H9 (cell line): ENCODE measurements around the gene SELENOS. TPM values are rescaled to one million over a fixed set of nuclear protein-coding genes. Genes with fewer than 3 reads are reported as not detected.

ENCODE experiments used
- DNase-seq: peaks from one replicate; pipeline ENCODE4 v3.0.0-alpha.2; 2017
- H2AFZ ChIP-seq: one replicate; pipeline ENCODE4 v1.6.1; 2013; ENCODE audit warnings: mild to moderate bottlenecking, low read length, control low read depth, moderate library complexity
- H2AK5ac ChIP-seq: 2 replicates; pipeline ENCODE4 v1.6.1; 2013; ENCODE audit warnings: low read length, control low read depth, mixed read lengths; ENCODE audit not compliant: insufficient read length
- H2BK120ac ChIP-seq: one replicate; pipeline ENCODE4 v1.6.1; 2013; ENCODE audit warnings: low read depth, mild to moderate bottlenecking, low read length, control low read depth, inconsistent platforms; ENCODE audit not compliant: poor library complexity, severe bottlenecking
- H2BK12ac ChIP-seq: 2 replicates; pipeline ENCODE4 v1.6.1; 2013; ENCODE audit warnings: low read length, control low read depth, mixed read lengths, low read depth; ENCODE audit not compliant: insufficient read length
- H2BK15ac ChIP-seq: 2 replicates; pipeline ENCODE4 v1.6.1; 2013; ENCODE audit warnings: low read depth, low read length, control low read depth
- H2BK20ac ChIP-seq: one replicate; pipeline ENCODE4 v1.6.1; 2013; ENCODE audit warnings: low read depth, mild to moderate bottlenecking, low read length, control low read depth, inconsistent platforms; ENCODE audit not compliant: poor library complexity, severe bottlenecking
- H2BK5ac ChIP-seq: 2 replicates; pipeline ENCODE4 v1.6.1; 2013; ENCODE audit warnings: low read length, control low read depth, mixed read lengths; ENCODE audit not compliant: insufficient read length
- H3K14ac ChIP-seq: 2 replicates; pipeline ENCODE4 v1.6.1; 2013; ENCODE audit warnings: low read length, control low read depth; ENCODE audit not compliant: insufficient read depth
- H3K18ac ChIP-seq: 2 replicates; pipeline ENCODE4 v1.6.1; 2013; ENCODE audit warnings: low read depth, mild to moderate bottlenecking, mixed read lengths, low read length, control low read depth; ENCODE audit not compliant: insufficient read length
- H3K23ac ChIP-seq: 2 replicates; pipeline ENCODE4 v1.6.1; 2013; ENCODE audit warnings: low read length, control low read depth, mixed read lengths, low read depth; ENCODE audit not compliant: insufficient read length
- H3K23me2 ChIP-seq: 2 replicates; pipeline ENCODE4 v1.6.1; 2013; ENCODE audit warnings: low read depth, mild to moderate bottlenecking, mixed read lengths, low read length, control low read depth; ENCODE audit not compliant: insufficient read length, poor library complexity, severe bottlenecking
- H3K27ac ChIP-seq: 2 replicates; pipeline ENCODE4 v1.5.1; 2013; ENCODE audit warnings: low read length, control low read depth, mixed read lengths, low read depth; ENCODE audit not compliant: insufficient read length
- H3K27me3 ChIP-seq: 2 replicates; pipeline ENCODE4 v1.6.1; 2013; ENCODE audit warnings: low read length, control low read depth, inconsistent platforms; ENCODE audit not compliant: insufficient read depth
- H3K4ac ChIP-seq: 2 replicates; pipeline ENCODE4 v1.6.1; 2013; ENCODE audit warnings: low read depth, mild to moderate bottlenecking, control low read depth, inconsistent platforms, low read length, moderate library complexity
- H3K4me1 ChIP-seq: 2 replicates; pipeline ENCODE4 v1.6.1; 2013; ENCODE audit warnings: low read length, control low read depth, inconsistent platforms; ENCODE audit not compliant: insufficient read depth
- H3K4me2 ChIP-seq: 2 replicates; pipeline ENCODE4 v1.6.1; 2013; ENCODE audit warnings: low read length, control low read depth, mixed read lengths; ENCODE audit not compliant: insufficient read length, insufficient read depth
- H3K56ac ChIP-seq: 2 replicates; pipeline ENCODE4 v1.6.1; 2013; ENCODE audit warnings: low read depth, mild to moderate bottlenecking, mixed read lengths, low read length, control low read depth; ENCODE audit not compliant: insufficient read length
- H3K79me1 ChIP-seq: 2 replicates; pipeline ENCODE4 v1.6.1; 2013; ENCODE audit warnings: low read depth, mild to moderate bottlenecking, moderate library complexity, low read length, control low read depth, inconsistent platforms; ENCODE audit not compliant: insufficient read depth, poor library complexity, severe bottlenecking
- H3K79me2 ChIP-seq: 2 replicates; pipeline ENCODE4 v1.6.1; 2013; ENCODE audit warnings: low read length, control low read depth, inconsistent platforms; ENCODE audit not compliant: insufficient read depth
- H3K9ac ChIP-seq: 2 replicates; pipeline ENCODE4 v1.6.1; 2013; ENCODE audit warnings: low read length, control low read depth, mixed read lengths; ENCODE audit not compliant: insufficient read length; ENCODE audit errors: extremely low read depth
- H3K9me3 ChIP-seq: one replicate; pipeline ENCODE4 v1.6.1; 2013; ENCODE audit warnings: low read depth, low read length, inconsistent platforms; ENCODE audit not compliant: control insufficient read depth
- H3T11ph ChIP-seq: one replicate; pipeline ENCODE4 v1.6.1; 2013; ENCODE audit warnings: mild to moderate bottlenecking, low read length, control low read depth, inconsistent platforms
- H4K20me1 ChIP-seq: one replicate; pipeline ENCODE4 v1.6.1; 2013; ENCODE audit not compliant: control insufficient read depth, insufficient read length, insufficient read depth
- H4K5ac ChIP-seq: 2 replicates; pipeline ENCODE4 v1.6.1; 2013; ENCODE audit warnings: low read depth, mild to moderate bottlenecking, mixed read lengths, low read length, control low read depth; ENCODE audit not compliant: insufficient read length
- H4K8ac ChIP-seq: replicated peaks from 2 replicates; pipeline ENCODE4 v1.6.1; 2013; ENCODE audit warnings: low read length, control low read depth, mixed read lengths, low read depth; ENCODE audit not compliant: insufficient read length
- H4K91ac ChIP-seq: 2 replicates; pipeline ENCODE4 v1.6.1; 2013; ENCODE audit warnings: low read depth, mild to moderate bottlenecking, moderate library complexity, mixed read lengths, low read length, control low read depth; ENCODE audit not compliant: insufficient read length
- H3K27ac Mint-ChIP-seq, 3 experiments: 2 replicates in 2 of 3; 3 replicates in 1 of 3; pipeline ENCODE4 v1.8.0; 2020 to 2021; ENCODE audit warnings: mixed read lengths in 3 of 3, mild to moderate bottlenecking in 1 of 3, moderate library complexity in 1 of 3
- H3K27me3 Mint-ChIP-seq: 2 replicates; pipeline ENCODE4 v1.8.0; 2021; ENCODE audit warnings: low read depth, mild to moderate bottlenecking, moderate library complexity, mixed read lengths
- H3K36me3 Mint-ChIP-seq, 3 experiments: 2 replicates in 2 of 3; 3 replicates in 1 of 3; pipeline ENCODE4 v1.8.0; 2020 to 2021; ENCODE audit warnings: low read depth in 3 of 3, mixed read lengths in 3 of 3; ENCODE audit not compliant: insufficient read depth in 1 of 3
- H3K4me1 Mint-ChIP-seq, 2 experiments: 2 replicates each; pipeline ENCODE4 v1.8.0; 2020; ENCODE audit warnings: mixed read lengths in 2 of 2
- H3K4me3 Mint-ChIP-seq, 2 experiments: 2 replicates in 1 of 2; 3 replicates in 1 of 2; pipeline ENCODE4 v1.8.0; 2020 to 2021; ENCODE audit warnings: mild to moderate bottlenecking in 2 of 2, mixed read lengths in 2 of 2, moderate library complexity in 1 of 2
- H3K9me3 Mint-ChIP-seq, 2 experiments: 2 replicates in 1 of 2; 3 replicates in 1 of 2; pipeline ENCODE4 v1.8.0; 2020; ENCODE audit warnings: mild to moderate bottlenecking in 2 of 2, mixed read lengths in 2 of 2, moderate library complexity in 1 of 2
- WGBS: extraction: QIAGEN DNeasy Blood & Tissue Kit; methylation state at CpG from one replicate; pipeline ENCODE4 v1.1.7; 2013; ENCODE audit warnings: missing lambda C conversion rate, low lambda C conversion rate, mixed read lengths; ENCODE audit not compliant: insufficient read length; ENCODE audit errors: extremely low coverage; 5-methylcytosine and 5-hydroxymethylcytosine counted together
- total RNA-seq: library from RNA; stranded (reverse); gene quantifications from 2 replicates; pipeline ENCODE4 v1.2.1, GENCODE V29; 2021
- TF ChIP-seq, protein P1 (sequence below): fragments of 200-600 bp; sonication (generic); conservative IDR thresholded peaks from 3 replicates; pipeline ENCODE4 v1.8.0; 2021; ENCODE audit warnings: antibody characterized with exemption, mild to moderate bottlenecking

Gene SELENOS
- total RNA-seq, 1 experiment from 2014 or later, result 57.7 TPM

DNA sequence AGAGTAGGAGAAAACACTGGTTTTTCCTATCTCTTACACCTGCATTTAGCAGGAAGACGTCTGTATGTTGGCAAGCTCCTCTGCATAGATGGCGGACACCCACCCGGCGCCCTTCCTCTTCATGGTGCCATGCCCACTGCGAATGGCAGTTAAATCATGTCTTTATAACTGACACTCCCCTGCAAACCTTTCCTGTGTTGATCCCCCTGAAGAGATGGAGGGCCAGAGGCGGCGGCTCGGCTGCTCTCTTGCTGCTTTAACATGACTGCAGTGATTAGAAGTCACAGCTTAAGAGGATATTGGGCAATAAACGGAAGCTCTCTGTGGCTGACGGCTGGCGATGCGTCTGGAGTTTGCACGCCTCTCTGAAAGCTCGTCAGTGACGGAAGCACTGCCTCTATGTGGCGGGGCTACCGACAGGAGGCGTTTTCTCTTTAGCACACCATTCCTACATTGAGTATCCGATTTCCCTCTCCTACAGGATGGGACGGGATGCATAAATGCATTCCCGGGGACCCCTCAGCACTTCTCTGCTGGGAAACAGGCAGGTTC is 43.3 kb upstream of the SELENOS start:
- DNase-seq, result peak; percentile 78
- H2AFZ ChIP-seq, result no peak overlapping the region
- no CpG with 5 or more reads among the region's 21 CpGs for WGBS

More for the DNA sequence above, 43.3 kb upstream of the SELENOS start:
- no peaks in the 10 kb centered on the region for H3K27me3 ChIP-seq
- Mint-ChIP-seq H3K4me3 (no peak overlapping the region), H3K36me3 (no peaks in the 10 kb centered on the region), H3K27ac (no peak overlapping the region; a peak in 1 of 7 replicates), H3K4me1 (peaks cover 4 to 8% of the 10 kb centered on the region in 2 experiments), H3K9me3 (no peaks in the 10 kb centered on the region), H3K27me3 (peaks cover 32% of the 10 kb centered on the region)
- H2BK120ac ChIP-seq, result no peak overlapping the region
- H4K8ac ChIP-seq, result no peak overlapping the region
- no peaks in the 10 kb centered on the region for H3K79me1 ChIP-seq
- H3K4ac ChIP-seq, result no peak overlapping the region
- no peak overlapping the region for H2BK20ac ChIP-seq
- no peaks in the 10 kb centered on the region for H3K9me3 ChIP-seq
- H3K23ac ChIP-seq, result no peak overlapping the region
- H4K91ac ChIP-seq, result no peak overlapping the region
- H3K4me1 ChIP-seq, result no peaks in the 10 kb centered on the region
- no peaks in the 10 kb centered on the region for H3K79me2 ChIP-seq
- no peak overlapping the region for H2BK12ac ChIP-seq
- no peak overlapping the region for H2AK5ac ChIP-seq
- no peaks in the 10 kb centered on the region for H4K20me1 ChIP-seq
- no peak overlapping the region for H3K18ac ChIP-seq
- no peak overlapping the region for H2BK15ac ChIP-seq
- no peak overlapping the region for H3K56ac ChIP-seq
- H3K4me2 ChIP-seq, result no peak overlapping the region
- no peak overlapping the region for H3K14ac ChIP-seq
- TF ChIP-seq, protein P1, sequence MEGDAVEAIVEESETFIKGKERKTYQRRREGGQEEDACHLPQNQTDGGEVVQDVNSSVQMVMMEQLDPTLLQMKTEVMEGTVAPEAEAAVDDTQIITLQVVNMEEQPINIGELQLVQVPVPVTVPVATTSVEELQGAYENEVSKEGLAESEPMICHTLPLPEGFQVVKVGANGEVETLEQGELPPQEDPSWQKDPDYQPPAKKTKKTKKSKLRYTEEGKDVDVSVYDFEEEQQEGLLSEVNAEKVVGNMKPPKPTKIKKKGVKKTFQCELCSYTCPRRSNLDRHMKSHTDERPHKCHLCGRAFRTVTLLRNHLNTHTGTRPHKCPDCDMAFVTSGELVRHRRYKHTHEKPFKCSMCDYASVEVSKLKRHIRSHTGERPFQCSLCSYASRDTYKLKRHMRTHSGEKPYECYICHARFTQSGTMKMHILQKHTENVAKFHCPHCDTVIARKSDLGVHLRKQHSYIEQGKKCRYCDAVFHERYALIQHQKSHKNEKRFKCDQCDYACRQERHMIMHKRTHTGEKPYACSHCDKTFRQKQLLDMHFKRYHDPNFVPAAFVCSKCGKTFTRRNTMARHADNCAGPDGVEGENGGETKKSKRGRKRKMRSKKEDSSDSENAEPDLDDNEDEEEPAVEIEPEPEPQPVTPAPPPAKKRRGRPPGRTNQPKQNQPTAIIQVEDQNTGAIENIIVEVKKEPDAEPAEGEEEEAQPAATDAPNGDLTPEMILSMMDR, result peak; percentile 79
- no peak overlapping the region for H3K27ac ChIP-seq
- H3K9ac ChIP-seq, result no peak overlapping the region
- no peaks in the 10 kb centered on the region for H3K23me2 ChIP-seq
- H4K5ac ChIP-seq, result no peak overlapping the region
- no peak overlapping the region for H2BK5ac ChIP-seq
- H3T11ph ChIP-seq, result no peak overlapping the region
